Measurements from ENCODE around the gene COBL.

COBL gene

GRCh38 chr7:51325908-51326307, 9.3 kb upstream of the COBL start:
- no peak for DNase-seq (ENCODE audit: low read depth in 2 of 2)

- no peak for DNase-seq (ENCODE audit: low read depth in 2 of 2)
These were observed 8.7 kb upstream of the COBL start for GRCh38 chr7:51325261-51325676.

GRCh38 chr7:51324206-51324898, 7.7 kb upstream of the COBL start:
- no peak for DNase-seq (ENCODE audit: low read depth in 2 of 2)

GRCh38 chr7:51321961-51322515, 5.4 kb upstream of the COBL start:
- no peak for DNase-seq (ENCODE audit: low read depth in 2 of 2)

GRCh38 chr7:51318886-51319579, 2.4 kb upstream of the COBL start:
- DNase-seq (ENCODE audit: low read depth in 2 of 2): no peak

- DNase-seq (ENCODE audit: low read depth in 2 of 2): no peak
These were observed 1.4 kb upstream of the COBL start for GRCh38 chr7:51318001-51318400.

GRCh38 chr7:51317582-51317910, 937 bp upstream of the COBL start:
- DNase-seq (ENCODE audit: low read depth in 2 of 2): no peak

GRCh38 chr7:51316262-51316665, 345 bp downstream of the COBL start:
- no peak for DNase-seq (ENCODE audit: low read depth in 2 of 2)

GRCh38 chr7:51315393-51316261, 982 bp downstream of the COBL start:
- DNase-seq (ENCODE audit: low read depth in 2 of 2): no peak

- DNase-seq (ENCODE audit: low read depth in 2 of 2): no peak
These were observed 1.9 kb downstream of the COBL start for GRCh38 chr7:51314726-51315125.

- DNase-seq (ENCODE audit: low read depth in 2 of 2): no peak
These were observed 2.7 kb downstream of the COBL start for GRCh38 chr7:51313738-51314425.

GRCh38 chr7:51312951-51313737, 3.5 kb downstream of the COBL start:
- no peak for DNase-seq (ENCODE audit: low read depth in 2 of 2)

- DNase-seq (ENCODE audit: low read depth in 2 of 2): no peak
These were observed 5.4 kb downstream of the COBL start for GRCh38 chr7:51311166-51311565.

- DNase-seq (ENCODE audit: low read depth in 2 of 2): no peak
These were observed 6.5 kb downstream of the COBL start for GRCh38 chr7:51310131-51310583.

- no peak for DNase-seq (ENCODE audit: low read depth in 2 of 2)
These were observed 7.1 kb downstream of the COBL start for GRCh38 chr7:51309361-51310130.

GRCh38 chr7:51308696-51309095, 7.9 kb downstream of the COBL start:
- no peak for DNase-seq (ENCODE audit: low read depth in 2 of 2)

GRCh38 chr7:51308265-51308664, 8.3 kb downstream of the COBL start:
- no peak for DNase-seq (ENCODE audit: low read depth in 2 of 2)

GRCh38 chr7:51307651-51308210, 8.9 kb downstream of the COBL start:
- no peak for DNase-seq (ENCODE audit: low read depth in 2 of 2)

GRCh38 chr7:51306761-51307160, 9.8 kb downstream of the COBL start:
- no peak for DNase-seq (ENCODE audit: low read depth in 2 of 2)

- DNase-seq (ENCODE audit: low read depth in 2 of 2): no peak
These were observed 11.9 kb downstream of the COBL start for GRCh38 chr7:51304729-51305128.
